Astrocyte of the cerebellum (primary cell): ENCODE data around the gene ERFL.
A peak's percentile ranks its signal among the peaks of the same experiment; 100 is the strongest.

Experiments used
- DNase-seq: peaks from one replicate; pipeline ENCODE4 v3.0.0-alpha.2; 2011; ENCODE audit warnings: low read depth
- H3K4me3 ChIP-seq: 2 replicates; pipeline ENCODE4 v1.5.1; 2011; ENCODE audit warnings: mild to moderate bottlenecking, low read depth, low read length, moderate library complexity
- in situ Hi-C: cut with HindIII; loops from 2 replicates; pipeline ENCODE4 v1.10.0; 2017; ENCODE audit warnings: low sequenced_read_pairs
- TF ChIP-seq, protein P1 (sequence below): IDR thresholded peaks from 2 replicates; pipeline ENCODE4 v1.5.1; 2012; ENCODE audit warnings: low read length, low read depth, moderate library complexity, mild to moderate bottlenecking; ENCODE audit errors: missing control alignments

Gene ERFL

GRCh38 chr19:41896581-41896942 lies 31.7 kb downstream of the ERFL start:
- in situ Hi-C loops = no loop called here
- no peak overlapping the region for H3K4me3 ChIP-seq
- DNase-seq = no peak
- TF ChIP-seq, protein P1, sequence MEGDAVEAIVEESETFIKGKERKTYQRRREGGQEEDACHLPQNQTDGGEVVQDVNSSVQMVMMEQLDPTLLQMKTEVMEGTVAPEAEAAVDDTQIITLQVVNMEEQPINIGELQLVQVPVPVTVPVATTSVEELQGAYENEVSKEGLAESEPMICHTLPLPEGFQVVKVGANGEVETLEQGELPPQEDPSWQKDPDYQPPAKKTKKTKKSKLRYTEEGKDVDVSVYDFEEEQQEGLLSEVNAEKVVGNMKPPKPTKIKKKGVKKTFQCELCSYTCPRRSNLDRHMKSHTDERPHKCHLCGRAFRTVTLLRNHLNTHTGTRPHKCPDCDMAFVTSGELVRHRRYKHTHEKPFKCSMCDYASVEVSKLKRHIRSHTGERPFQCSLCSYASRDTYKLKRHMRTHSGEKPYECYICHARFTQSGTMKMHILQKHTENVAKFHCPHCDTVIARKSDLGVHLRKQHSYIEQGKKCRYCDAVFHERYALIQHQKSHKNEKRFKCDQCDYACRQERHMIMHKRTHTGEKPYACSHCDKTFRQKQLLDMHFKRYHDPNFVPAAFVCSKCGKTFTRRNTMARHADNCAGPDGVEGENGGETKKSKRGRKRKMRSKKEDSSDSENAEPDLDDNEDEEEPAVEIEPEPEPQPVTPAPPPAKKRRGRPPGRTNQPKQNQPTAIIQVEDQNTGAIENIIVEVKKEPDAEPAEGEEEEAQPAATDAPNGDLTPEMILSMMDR = no peak

DNA sequence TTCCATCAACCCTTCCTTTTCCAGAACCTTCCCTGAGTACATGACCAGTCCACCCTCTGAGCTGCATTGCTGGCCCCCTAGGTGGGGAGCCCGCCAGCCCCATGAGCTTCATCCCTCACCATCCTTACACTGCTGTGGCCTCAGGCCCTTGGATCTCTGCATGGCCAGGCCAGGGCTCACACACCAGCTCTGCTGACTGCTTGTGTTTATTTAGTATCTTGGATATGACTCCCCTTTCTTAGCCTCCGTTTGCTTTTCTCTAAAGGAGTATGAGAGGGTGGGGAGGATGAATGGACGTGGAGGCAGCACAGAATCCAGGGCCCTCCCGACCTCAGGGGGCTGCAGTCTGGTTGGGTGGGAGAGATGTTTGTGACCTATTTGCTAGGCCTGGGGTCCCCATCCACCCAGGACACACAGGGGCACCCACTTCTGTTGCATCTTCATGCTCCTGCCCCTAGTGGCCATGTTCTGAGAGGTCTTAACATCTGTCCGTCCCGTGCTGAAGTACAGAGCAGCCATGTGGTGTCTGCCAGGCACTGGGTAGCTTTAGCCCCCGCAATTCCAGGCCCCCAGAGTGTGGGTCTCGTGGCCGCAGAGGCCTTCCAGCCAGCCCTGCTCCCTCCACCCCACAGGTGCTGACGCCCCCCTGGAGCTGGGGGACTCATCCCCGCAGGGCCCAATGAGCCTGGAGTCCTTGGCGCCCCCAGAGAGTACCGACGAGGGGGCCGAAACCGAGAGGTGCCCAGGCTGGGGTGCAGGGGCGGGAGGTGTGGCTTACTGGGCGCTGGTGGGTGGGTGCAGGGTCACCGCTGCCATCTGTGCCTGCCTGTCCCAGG lies 32.3 kb downstream of the ERFL start:
- DNase-seq = no peak
- TF ChIP-seq, protein P1 = peak; percentile 30
- in situ Hi-C loops = no loop called here
- H3K4me3 ChIP-seq = no peak overlapping the region

DNA sequence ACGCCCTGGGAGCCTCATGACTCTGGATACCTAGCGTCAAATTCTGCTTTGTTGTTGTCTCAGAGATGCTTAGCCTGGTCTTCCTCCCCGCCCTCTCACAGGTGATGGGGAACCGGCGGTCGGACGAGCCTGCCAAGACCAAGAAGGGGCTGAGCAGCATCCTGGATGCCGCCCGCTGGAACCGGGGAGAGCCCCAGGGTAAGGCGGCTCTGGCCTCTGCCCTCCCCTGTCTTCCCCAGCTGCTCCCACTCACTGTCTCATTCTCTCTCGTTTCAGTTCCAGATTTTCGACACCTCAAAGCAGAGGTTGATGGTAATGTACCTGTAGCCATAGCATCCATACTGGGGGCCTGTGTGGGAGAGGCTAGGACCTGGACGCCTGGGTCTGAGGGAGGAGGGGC lies 33.9 kb downstream of the ERFL start:
- DNase-seq = no peak
- in situ Hi-C loops = no loop called here
- no peak overlapping the region for H3K4me3 ChIP-seq
- TF ChIP-seq, protein P1 = no peak

DNA sequence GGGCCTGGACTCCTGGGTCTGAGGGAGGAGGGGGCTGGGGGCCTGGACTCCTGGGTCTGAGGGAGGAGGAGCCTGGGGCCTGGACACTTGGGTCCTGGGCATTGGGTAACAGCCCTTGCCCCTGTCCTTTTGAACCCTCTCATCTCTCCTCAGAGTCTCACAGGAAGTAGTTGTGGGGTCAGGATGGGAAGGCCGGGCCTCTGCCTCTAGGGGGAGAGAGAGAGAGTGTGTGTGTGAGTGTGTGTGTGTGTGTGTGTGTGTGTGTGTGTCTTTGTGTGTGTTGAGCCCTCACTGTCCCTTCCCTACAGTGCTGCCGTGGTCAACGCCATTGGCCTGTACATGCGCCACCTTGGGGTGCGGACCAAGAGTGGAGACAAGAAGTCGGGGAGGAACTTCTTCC lies 34.4 kb downstream of the ERFL start:
- TF ChIP-seq, protein P1 = peak; percentile 6
- in situ Hi-C loops = no loop called here
- no peak for DNase-seq
- no peak overlapping the region for H3K4me3 ChIP-seq

DNA sequence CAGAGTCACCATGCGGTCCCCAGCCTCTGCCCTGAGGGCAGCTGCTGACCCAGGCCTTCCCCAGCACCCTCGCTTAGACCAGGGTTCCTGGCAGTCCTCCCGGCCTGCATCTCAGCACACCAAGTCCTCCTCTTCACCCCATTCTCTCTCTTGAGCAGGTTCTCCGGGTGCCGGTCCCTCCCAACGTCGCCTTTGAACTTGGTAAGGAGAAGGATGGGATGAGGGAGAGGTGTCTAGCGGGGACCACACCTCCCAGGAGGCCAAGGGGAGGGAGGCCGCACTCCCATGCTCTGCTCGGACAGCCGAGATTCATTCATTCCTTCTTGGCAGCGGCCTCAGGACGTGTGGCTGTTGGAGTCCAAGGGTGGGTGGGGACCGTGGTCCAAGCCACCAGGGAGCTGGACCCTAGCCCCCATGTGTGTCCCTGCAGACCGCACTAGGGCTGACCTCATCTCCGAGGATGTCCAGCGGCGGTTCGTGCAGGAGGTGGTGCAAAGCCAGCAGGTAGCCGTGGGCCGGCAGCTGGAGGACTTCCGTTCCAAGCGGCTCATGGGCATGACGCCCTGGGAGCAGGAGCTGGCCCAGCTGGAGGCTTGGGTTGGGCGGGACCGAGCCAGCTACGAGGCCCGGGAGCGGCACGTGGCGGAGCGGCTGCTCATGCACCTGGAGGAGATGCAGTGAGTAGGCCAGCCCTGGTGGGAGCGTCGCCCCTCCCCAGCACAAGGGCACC lies 35.9 kb downstream of the ERFL start:
- DNase-seq = no peak
- no peak overlapping the region for H3K4me3 ChIP-seq
- TF ChIP-seq, protein P1 = no peak
- in situ Hi-C loops = no loop called here

GRCh38 chr19:41890936-41891335 lies 37.3 kb downstream of the ERFL start:
- no peak overlapping the region for H3K4me3 ChIP-seq
- TF ChIP-seq, protein P1 = no peak
- in situ Hi-C loops = no loop called here
- no peak for DNase-seq
